Measurements from ENCODE around the gene RIMKLA. TPM values are rescaled to one million over a fixed set of nuclear protein-coding genes. Genes with fewer than 3 reads are reported as not detected.

RIMKLA gene
- total and polyA plus RNA-seq, 2 of the 13 experiments (the other 11 are each of a cell fraction or from before 2014, with no cell fraction given), result 2.5 to 3.8 TPM

DNA sequence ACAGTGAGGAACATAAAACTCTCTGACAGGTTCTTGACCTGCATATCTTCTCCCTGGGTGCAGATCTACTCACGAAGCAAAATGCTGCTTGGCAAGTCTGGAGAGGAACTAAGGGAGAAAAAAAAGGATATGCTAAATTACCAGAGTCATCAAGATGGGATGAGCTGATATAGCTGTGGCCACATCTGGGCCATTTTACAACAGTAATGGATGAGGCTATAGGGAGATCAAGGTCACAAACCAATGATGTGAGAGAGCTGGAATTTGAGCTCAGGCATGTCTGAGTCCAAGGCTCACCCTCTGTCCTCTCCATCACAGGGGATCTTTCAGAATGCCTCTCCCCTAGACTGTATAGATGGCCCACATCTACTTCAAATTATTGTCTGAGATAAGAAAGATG, 49.0 kb downstream of the RIMKLA start (continued):
- TF ChIP-seq CREM (IDR thresholded peaks at IDR 0.05) (no peak), CREM (CRISPR knock-in tag; IDR thresholded peaks at IDR 0.05) (no peak), ZNF607 (CRISPR knock-in tag; IDR thresholded peaks at IDR 0.05; ENCODE audit: borderline replicate concordance) (no peak), ZBTB3 (CRISPR knock-in tag; IDR thresholded peaks at IDR 0.05; ENCODE audit: borderline replicate concordance, low read depth) (no peak), TP53 (CRISPR knock-in tag; conservative IDR thresholded peaks at IDR 0.05) (no peak), RBAK (CRISPR knock-in tag; IDR thresholded peaks at IDR 0.05) (no peak), ZNF761 (CRISPR knock-in tag; conservative IDR thresholded peaks at IDR 0.05) (no peak), ZSCAN29 (CRISPR knock-in tag; conservative IDR thresholded peaks at IDR 0.05) (no peak), SRF (IDR thresholded peaks at IDR 0.05; ENCODE audit: low read depth, low read length) (no peak), DNMT3B (CRISPR knock-in tag; conservative IDR thresholded peaks at IDR 0.05) (no peak), ZNF234 (CRISPR knock-in tag; conservative IDR thresholded peaks at IDR 0.05) (no peak)
- TF ChIP-seq, protein P1, sequence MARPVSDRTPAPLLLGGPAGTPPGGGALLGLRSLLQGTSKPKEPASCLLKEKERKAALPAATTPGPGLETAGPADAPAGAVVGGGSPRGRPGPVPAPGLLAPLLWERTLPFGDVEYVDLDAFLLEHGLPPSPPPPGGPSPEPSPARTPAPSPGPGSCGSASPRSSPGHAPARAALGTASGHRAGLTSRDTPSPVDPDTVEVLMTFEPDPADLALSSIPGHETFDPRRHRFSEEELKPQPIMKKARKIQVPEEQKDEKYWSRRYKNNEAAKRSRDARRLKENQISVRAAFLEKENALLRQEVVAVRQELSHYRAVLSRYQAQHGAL (CRISPR knock-in tag; IDR thresholded peaks at IDR 0.05; ENCODE audit: not compliant biosample characterization), result no peak

DNA sequence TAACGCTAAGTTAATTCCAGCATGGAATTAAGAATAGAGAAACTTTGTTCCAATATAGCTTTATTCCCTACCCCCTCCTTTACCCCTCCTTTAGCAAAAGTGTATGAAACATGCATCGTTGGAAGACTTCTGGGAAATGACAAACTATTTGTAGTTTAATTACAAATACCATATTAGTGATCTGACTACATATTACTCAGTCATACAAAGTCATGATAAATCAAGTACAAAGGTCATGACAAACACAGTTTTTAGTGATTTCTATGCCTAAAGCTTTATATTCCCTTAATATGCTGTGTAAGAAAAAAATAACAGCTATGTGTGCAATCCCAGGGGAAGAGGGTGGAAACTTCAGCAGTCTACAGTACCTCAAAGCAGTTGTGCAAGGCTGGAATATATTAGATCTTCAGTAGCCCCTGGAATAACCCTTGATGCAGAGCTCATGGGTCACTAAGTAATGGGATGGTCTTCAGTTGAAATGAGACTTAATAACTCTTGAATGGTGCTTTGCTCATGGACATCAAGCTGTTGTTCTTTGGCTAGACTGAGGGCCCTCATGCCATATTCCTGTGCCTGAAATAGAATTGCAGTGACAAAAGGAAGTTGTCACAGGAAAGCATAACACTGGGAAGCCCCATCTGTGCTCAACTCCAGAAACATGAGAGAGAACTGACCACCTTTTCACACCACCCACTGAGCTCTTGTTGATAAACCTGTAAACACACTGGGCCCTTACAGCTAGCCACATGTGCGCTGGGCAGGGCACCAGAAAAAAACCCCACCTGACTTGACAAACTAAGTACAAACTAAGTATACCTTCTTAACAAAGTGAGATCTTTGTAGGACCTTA, 49.9 kb downstream of the RIMKLA start:
- in situ Hi-C loops (cut with HindIII; ENCODE audit: extremely low pct_ligation_motif_present, low pct_unique_long_range_greater_than_20kb), result no loop called here
- TF ChIP-seq PTBP1 (IDR thresholded peaks at IDR 0.05; ENCODE audit: low read depth, low read length, poor library complexity, severe bottlenecking) (no peak), SIX1 (CRISPR knock-in tag; IDR thresholded peaks at IDR 0.05; ENCODE audit: borderline replicate concordance) (no peak), ZBTB3 (CRISPR knock-in tag; IDR thresholded peaks at IDR 0.05; ENCODE audit: borderline replicate concordance, low read depth) (no peak), SIN3B (IDR thresholded peaks at IDR 0.05; ENCODE audit: low read length) (no peak), RELA (CRISPR knock-in tag; IDR thresholded peaks at IDR 0.05) (no peak), ZNF138 (CRISPR knock-in tag; IDR thresholded peaks at IDR 0.05; ENCODE audit: low read depth) (no peak), ZBTB21 (CRISPR knock-in tag; IDR thresholded peaks at IDR 0.05) (no peak)
- TF ChIP-seq, protein P2, sequence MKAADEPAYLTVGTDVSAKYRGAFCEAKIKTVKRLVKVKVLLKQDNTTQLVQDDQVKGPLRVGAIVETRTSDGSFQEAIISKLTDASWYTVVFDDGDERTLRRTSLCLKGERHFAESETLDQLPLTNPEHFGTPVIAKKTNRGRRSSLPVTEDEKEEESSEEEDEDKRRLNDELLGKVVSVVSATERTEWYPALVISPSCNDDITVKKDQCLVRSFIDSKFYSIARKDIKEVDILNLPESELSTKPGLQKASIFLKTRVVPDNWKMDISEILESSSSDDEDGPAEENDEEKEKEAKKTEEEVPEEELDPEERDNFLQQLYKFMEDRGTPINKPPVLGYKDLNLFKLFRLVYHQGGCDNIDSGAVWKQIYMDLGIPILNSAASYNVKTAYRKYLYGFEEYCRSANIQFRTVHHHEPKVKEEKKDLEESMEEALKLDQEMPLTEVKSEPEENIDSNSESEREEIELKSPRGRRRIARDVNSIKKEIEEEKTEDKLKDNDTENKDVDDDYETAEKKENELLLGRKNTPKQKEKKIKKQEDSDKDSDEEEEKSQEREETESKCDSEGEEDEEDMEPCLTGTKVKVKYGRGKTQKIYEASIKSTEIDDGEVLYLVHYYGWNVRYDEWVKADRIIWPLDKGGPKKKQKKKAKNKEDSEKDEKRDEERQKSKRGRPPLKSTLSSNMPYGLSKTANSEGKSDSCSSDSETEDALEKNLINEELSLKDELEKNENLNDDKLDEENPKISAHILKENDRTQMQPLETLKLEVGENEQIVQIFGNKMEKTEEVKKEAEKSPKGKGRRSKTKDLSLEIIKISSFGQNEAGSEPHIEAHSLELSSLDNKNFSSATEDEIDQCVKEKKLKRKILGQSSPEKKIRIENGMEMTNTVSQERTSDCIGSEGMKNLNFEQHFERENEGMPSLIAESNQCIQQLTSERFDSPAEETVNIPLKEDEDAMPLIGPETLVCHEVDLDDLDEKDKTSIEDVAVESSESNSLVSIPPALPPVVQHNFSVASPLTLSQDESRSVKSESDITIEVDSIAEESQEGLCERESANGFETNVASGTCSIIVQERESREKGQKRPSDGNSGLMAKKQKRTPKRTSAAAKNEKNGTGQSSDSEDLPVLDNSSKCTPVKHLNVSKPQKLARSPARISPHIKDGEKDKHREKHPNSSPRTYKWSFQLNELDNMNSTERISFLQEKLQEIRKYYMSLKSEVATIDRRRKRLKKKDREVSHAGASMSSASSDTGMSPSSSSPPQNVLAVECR (CRISPR knock-in tag; IDR thresholded peaks at IDR 0.05; ENCODE audit: borderline replicate concordance), result no peak

More for the DNA sequence above, 49.9 kb downstream of the RIMKLA start:
- H3K4me3 ChIP-seq (replicated peaks in 1 of 3; ENCODE audit: insufficient read depth in 1 of 3, low read depth in 2 of 3, low read length in 3 of 3), result no peak overlapping the region
- DNase-seq (ENCODE audit: low spot score) (no peak), ATAC-seq (no peak), FAIRE-seq (no peak)
- POLR2A ChIA-PET, result interaction anchor here (1.1 kb wide), 1 partner anchor 27 kb away, joined by 5 read pairs; no protein-coding TSS in a partner anchor
- H3K79me2 ChIP-seq (ENCODE audit: insufficient read depth, low read length), result no peaks in the 10 kb centered on the region
- CTCF ChIA-PET (ENCODE audit: low intra/inter-chr PET ratio, low total read pairs), result no interaction called here
- H3K27me3 ChIP-seq (ENCODE audit: control insufficient read depth in 1 of 2, insufficient read depth in 2 of 2, low read length in 2 of 2), result no peaks in the 10 kb centered on the region
- no peaks in the 10 kb centered on the region for H3K36me3 ChIP-seq (replicated peaks in 1 of 2; ENCODE audit: control insufficient read depth in 1 of 2, insufficient read depth in 2 of 2, low read length in 2 of 2)
- H3K4me2 ChIP-seq (ENCODE audit: low read depth, low read length), result 0 out of 2 replicates have a peak overlapping the region, but pooled peaks have one; percentile 9
- WGBS (ENCODE audit: low lambda C conversion rate), result 63% methylated on average over 3 of the region's 3 CpGs
- no peak overlapping the region for H2AFZ ChIP-seq (ENCODE audit: low read length)
- no peaks in the 10 kb centered on the region for H3K9me3 ChIP-seq (ENCODE audit: low read length)
- H4K20me1 ChIP-seq (ENCODE audit: insufficient read depth, low read length), result no peaks in the 10 kb centered on the region
- peaks cover 42% of the 10 kb centered on the region for H3K4me1 ChIP-seq (ENCODE audit: insufficient read depth, low read length)
- no TSS peak for BruUV-seq (replicated peaks)
- H3K9ac ChIP-seq (ENCODE audit: insufficient read depth, low read depth, low read length), result no peak overlapping the region
- intact Hi-C loops (cut with micrococcal nuclease; ENCODE audit: unreplicated experiment), result no loop called here
- no peak overlapping the region for H3K27ac ChIP-seq (ENCODE audit: extremely low read length, insufficient read depth, low read length)

Measured in HepG2 (cell line).